Spleen (tissue), 7 donors: Measurements from ENCODE around the gene FAT3.

Experiments
- CTCF ChIP-seq, 11 experiments: fragments of 200-600 bp in 7 of 11; fragments of 450-650 bp in 4 of 11; sonication (generic) in 4 of 11; IDR thresholded peaks in 8 of 11; conservative IDR thresholded peaks in 3 of 11; 1 replicate in 7 of 11; 2 replicates in 4 of 11; pipeline versions ENCODE4 v1.4.0 to v1.8.0; 2016 to 2021; ENCODE audit warnings: antibody characterized with exemption in 11 of 11, inconsistent platforms in 4 of 11, mild to moderate bottlenecking in 1 of 11
- POLR2A ChIP-seq, 3 donors: fragments of 450-650 bp; IDR thresholded peaks; one replicate each; pipeline ENCODE4 v1.5.1; 2017; ENCODE audit warnings: antibody characterized with exemption in 3 of 3, mild to moderate bottlenecking in 1 of 3
- POLR2AphosphoS5 ChIP-seq, 3 donors: sonication (generic); formaldehyde crosslinking; IDR thresholded peaks; one replicate each; pipeline ENCODE4 v1.5.1; 2017; ENCODE audit warnings: antibody characterized with exemption in 3 of 3
- donor health status: DM: no; HTN: no; CAD: no; lungs with moderate emphysema.
- donor health status: DM: no; HTN: no; CAD: no.
- donor health status: DM: no; HTN: no; CAD: no.

- no peak for TF ChIP-seq POLR2A (IDR thresholded peaks at IDR 0.05)
- TF ChIP-seq CTCF (IDR thresholded peaks at IDR 0.05 in 8 of 11, conservative IDR thresholded peaks at IDR 0.05 in 3 of 11), result no peak
- no peak for TF ChIP-seq POLR2AphosphoS5 (IDR thresholded peaks at IDR 0.05)
Observed at GRCh38 chr11:92179017-92179670, 45.5 kb upstream of the FAT3 start.
